ENCODE measurements around the gene SYNPO2. TPM values are rescaled to one million over a fixed set of nuclear protein-coding genes. Genes with fewer than 3 reads are reported as not detected.
A peak's percentile ranks its signal among the peaks of the same experiment; 100 is the strongest.

SYNPO2 gene
- total RNA-seq, 1 experiment from 2014 or later: 0.93 TPM

GRCh38 chr4:119080721-119081541 is 192.3 kb downstream of the SYNPO2 start:
- no peaks in the 10 kb centered on the region for H4K20me1 ChIP-seq (ENCODE audit: insufficient read depth)
- ChIA-PET POLR2A (no interaction called here), CTCF (no interaction called here), RAD21 (ENCODE audit: low non-redundant PET in 1 of 2, low total read pairs in 2 of 2, uncharacterized antibody in 2 of 2, unreplicated experiment in 2 of 2) (no interaction called here)
- DNase-seq (ENCODE audit: low read depth, low spot score): no peak
- H3K27ac ChIP-seq (ENCODE audit: low read depth, low read length): no peak overlapping the region
- H3K79me2 ChIP-seq (ENCODE audit: insufficient read depth, low read length): no peaks in the 10 kb centered on the region
- H3K4me2 ChIP-seq (ENCODE audit: low read length): peak overlapping the region; percentile 19
- H3K4me1 ChIP-seq (ENCODE audit: control insufficient read depth in 1 of 2, insufficient read depth in 2 of 2, low read length in 2 of 2): peaks cover 3 to 13% of the 10 kb centered on the region in 2 experiments; a peak in 3 of 4 replicates
- no peaks in the 10 kb centered on the region for H3K9me2 ChIP-seq (ENCODE audit: insufficient read depth)
- no TSS peak for BruUV-seq (replicated peaks)
- H2AFZ ChIP-seq (ENCODE audit: low read depth, low read length, poor library complexity, severe bottlenecking): no peak overlapping the region
- no peaks in the 10 kb centered on the region for H3K36me3 ChIP-seq (ENCODE audit: control insufficient read depth in 1 of 2, insufficient read depth in 2 of 2, low read length in 2 of 2)
- peak overlapping the region in 1 of 2 experiments; percentile 3; a peak in 1 of 4 replicates for H3K4me3 ChIP-seq (replicated peaks in 1 of 2; ENCODE audit: low read depth in 1 of 2, low read length in 2 of 2)
- H3K27me3 ChIP-seq (ENCODE audit: insufficient read depth, low read length): no peaks in the 10 kb centered on the region
- no peaks in the 10 kb centered on the region for H3K9me3 ChIP-seq (ENCODE audit: control insufficient read depth in 1 of 2, insufficient read depth in 1 of 2, low read depth in 1 of 2, low read length in 2 of 2)
- ATAC-seq: peak; percentile 75
- intact Hi-C loops (cut with micrococcal nuclease): no loop called here
- TF ChIP-seq CBX3 (IDR thresholded peaks at IDR 0.05; ENCODE audit: low read depth) (no peak), RAD21 (IDR thresholded peaks at IDR 0.05; ENCODE audit: low read depth) (no peak), FOSL1 (IDR thresholded peaks at IDR 0.05; ENCODE audit: low read depth) (peak; percentile 16; the same call in 1 of the 2 replicates), ZNF274 (IDR thresholded peaks at IDR 0.05; ENCODE audit: low read depth, low read length) (no peak), SRF (IDR thresholded peaks at IDR 0.05; ENCODE audit: low read depth) (no peak)
- H3K9ac ChIP-seq (ENCODE audit: low read length): no peak overlapping the region

GRCh38 chr4:119081542-119081859 is 192.8 kb downstream of the SYNPO2 start:
- intact Hi-C loops (cut with micrococcal nuclease): no loop called here
- Histone ChIP-seq H2AFZ (ENCODE audit: low read depth, low read length, poor library complexity, severe bottlenecking) (no peak overlapping the region), H3K36me3 (ENCODE audit: control insufficient read depth in 1 of 2, insufficient read depth in 2 of 2, low read length in 2 of 2) (no peaks in the 10 kb centered on the region), H4K20me1 (ENCODE audit: insufficient read depth) (no peaks in the 10 kb centered on the region), H3K9me3 (ENCODE audit: control insufficient read depth in 1 of 2, insufficient read depth in 1 of 2, low read depth in 1 of 2, low read length in 2 of 2) (no peaks in the 10 kb centered on the region), H3K4me2 (ENCODE audit: low read length) (no peak overlapping the region), H3K9ac (ENCODE audit: low read length) (no peak overlapping the region), H3K27ac (ENCODE audit: low read depth, low read length) (no peak overlapping the region), H3K4me3 (replicated peaks in 1 of 2; ENCODE audit: low read depth in 1 of 2, low read length in 2 of 2) (no peak overlapping the region), H3K79me2 (ENCODE audit: insufficient read depth, low read length) (no peaks in the 10 kb centered on the region), H3K27me3 (ENCODE audit: insufficient read depth, low read length) (no peaks in the 10 kb centered on the region), H3K9me2 (ENCODE audit: insufficient read depth) (no peaks in the 10 kb centered on the region), H3K4me1 (ENCODE audit: control insufficient read depth in 1 of 2, insufficient read depth in 2 of 2, low read length in 2 of 2) (peaks cover 3 to 13% of the 10 kb centered on the region in 2 experiments; a peak in 3 of 4 replicates)
- RAD21 ChIA-PET (ENCODE audit: low non-redundant PET in 1 of 2, low total read pairs in 2 of 2, uncharacterized antibody in 2 of 2, unreplicated experiment in 2 of 2): no interaction called here
- POLR2A ChIA-PET: no interaction called here
- BruUV-seq (replicated peaks): no TSS peak
- no peak for ATAC-seq
- no peak for TF ChIP-seq EGR1 (IDR thresholded peaks at IDR 0.05; ENCODE audit: low read depth)
- TF ChIP-seq ELF1 (IDR thresholded peaks at IDR 0.05; ENCODE audit: borderline replicate concordance, low read depth): no peak
- no peak for TF ChIP-seq ZFX (IDR thresholded peaks at IDR 0.05)
- no peak for TF ChIP-seq FOSL1 (IDR thresholded peaks at IDR 0.05; ENCODE audit: low read depth)
- TF ChIP-seq RAD21 (IDR thresholded peaks at IDR 0.05; ENCODE audit: low read depth): no peak
- no peak for TF ChIP-seq SIN3A (IDR thresholded peaks at IDR 0.05; ENCODE audit: low read depth)
- no peak for TF ChIP-seq ATF3 (IDR thresholded peaks at IDR 0.05)
- TF ChIP-seq JUND (IDR thresholded peaks at IDR 0.05): no peak
- TF ChIP-seq, protein P1, sequence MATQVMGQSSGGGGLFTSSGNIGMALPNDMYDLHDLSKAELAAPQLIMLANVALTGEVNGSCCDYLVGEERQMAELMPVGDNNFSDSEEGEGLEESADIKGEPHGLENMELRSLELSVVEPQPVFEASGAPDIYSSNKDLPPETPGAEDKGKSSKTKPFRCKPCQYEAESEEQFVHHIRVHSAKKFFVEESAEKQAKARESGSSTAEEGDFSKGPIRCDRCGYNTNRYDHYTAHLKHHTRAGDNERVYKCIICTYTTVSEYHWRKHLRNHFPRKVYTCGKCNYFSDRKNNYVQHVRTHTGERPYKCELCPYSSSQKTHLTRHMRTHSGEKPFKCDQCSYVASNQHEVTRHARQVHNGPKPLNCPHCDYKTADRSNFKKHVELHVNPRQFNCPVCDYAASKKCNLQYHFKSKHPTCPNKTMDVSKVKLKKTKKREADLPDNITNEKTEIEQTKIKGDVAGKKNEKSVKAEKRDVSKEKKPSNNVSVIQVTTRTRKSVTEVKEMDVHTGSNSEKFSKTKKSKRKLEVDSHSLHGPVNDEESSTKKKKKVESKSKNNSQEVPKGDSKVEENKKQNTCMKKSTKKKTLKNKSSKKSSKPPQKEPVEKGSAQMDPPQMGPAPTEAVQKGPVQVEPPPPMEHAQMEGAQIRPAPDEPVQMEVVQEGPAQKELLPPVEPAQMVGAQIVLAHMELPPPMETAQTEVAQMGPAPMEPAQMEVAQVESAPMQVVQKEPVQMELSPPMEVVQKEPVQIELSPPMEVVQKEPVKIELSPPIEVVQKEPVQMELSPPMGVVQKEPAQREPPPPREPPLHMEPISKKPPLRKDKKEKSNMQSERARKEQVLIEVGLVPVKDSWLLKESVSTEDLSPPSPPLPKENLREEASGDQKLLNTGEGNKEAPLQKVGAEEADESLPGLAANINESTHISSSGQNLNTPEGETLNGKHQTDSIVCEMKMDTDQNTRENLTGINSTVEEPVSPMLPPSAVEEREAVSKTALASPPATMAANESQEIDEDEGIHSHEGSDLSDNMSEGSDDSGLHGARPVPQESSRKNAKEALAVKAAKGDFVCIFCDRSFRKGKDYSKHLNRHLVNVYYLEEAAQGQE (IDR thresholded peaks at IDR 0.05; ENCODE audit: low read depth): no peak
- no peak for TF ChIP-seq ZNF274 (IDR thresholded peaks at IDR 0.05; ENCODE audit: low read depth, low read length)
- no peak for TF ChIP-seq POLR2AphosphoS5 (IDR thresholded peaks at IDR 0.05; ENCODE audit: low read depth, low read length)
- CTCF ChIA-PET: no interaction called here
- no peak for DNase-seq (ENCODE audit: low read depth, low spot score)
